Motor neuron (in vitro differentiated cells): ENCODE results near the gene RAI2. TPM values are rescaled to one million over a fixed set of nuclear protein-coding genes. Genes with fewer than 3 reads are reported as not detected.

Source experiments
- ATAC-seq, 8 experiments: fragments of 200-7000 bp; cut with Tn5 transposase; replicated peaks in 6 of 8; 2 replicates each; pipeline ENCODE4 v1.8.0; 2021; ENCODE audit warnings: mild to moderate bottlenecking in 8 of 8, moderate library complexity in 8 of 8
- H3K27ac ChIP-seq, 2 donors: fragments of 250-450 bp; sonication (Bioruptor Pico); 2 replicates each; pipeline ENCODE4 v1.9.0; 2021; ENCODE audit warnings: antibody characterized with exemption in 2 of 2, mild to moderate bottlenecking in 2 of 2, moderate library complexity in 1 of 2
- H3K4me1 ChIP-seq, 2 donors: fragments of 250-450 bp; sonication (Bioruptor Pico); replicated peaks in 1 of 2; 2 replicates each; pipeline ENCODE4 v1.6.1; 2021; ENCODE audit warnings: antibody characterized with exemption in 2 of 2, mild to moderate bottlenecking in 2 of 2, moderate library complexity in 1 of 2
- H3K4me3 ChIP-seq, 5 donors: fragments of 250-450 bp; sonication (Bioruptor Pico); 2 replicates each; pipeline ENCODE4 v1.9.0; 2021; ENCODE audit warnings: antibody characterized with exemption in 5 of 5, mild to moderate bottlenecking in 5 of 5, moderate library complexity in 4 of 5
- WGBS, 10 experiments: fragments of 450-650 bp; shearing (Covaris generic); methylation state at CpG; one replicate each; pipeline ENCODE4 v1.0.0; 2022; 5-methylcytosine and 5-hydroxymethylcytosine counted together
- in situ Hi-C, 9 experiments: fragments of 400-800 bp; cut with MboI; loops; one replicate each; pipeline ENCODE4 v1.15.0; 2021; ENCODE audit warnings: low sequenced_read_pairs in 9 of 9, low pct_unique_long_range_greater_than_20kb in 2 of 9; ENCODE audit not compliant: unreplicated experiment in 9 of 9
- total RNA-seq, 8 experiments: library from RNA; unstranded; fragments of 300-600 nt; gene quantifications; 2 replicates each; pipeline versions ENCODE4 v1.2.3 to v1.2.4, GENCODE V29; 2022

The RAI2 gene
- total RNA-seq, result 1 to 10 TPM in 5 of 8 experiments, under 1 TPM in 1, not detected in 2; 0.52 to 5.2 (median 3.8) TPM

- no CpG with 5 or more reads among the region's 98 CpGs for WGBS, 10 experiments
- in situ Hi-C loops, result no loop called here
- peak within 1 kb of the TSS; percentile 48 to 85 (median 72) for H3K4me3 ChIP-seq
- H3K4me1 ChIP-seq, result no peaks in the 10 kb centered on the region
- H3K27ac ChIP-seq, result peak within 1 kb of the TSS; percentile 68 to 70
- peak; percentile 45 to 89 (median 84) for ATAC-seq
These were observed at the start of gene RAI2 for GRCh38 chrX:17860811-17861488. Gene RAI2 (minus strand): TSS chrX:17861298. CDS start chrX:17802010, 59,288 bp downstream.

- Histone ChIP-seq H3K27ac (no peak overlapping the region), H3K4me1 (no peaks in the 10 kb centered on the region), H3K4me3 (no peak overlapping the region)
- no peak for ATAC-seq
- 0 to 80% (median 36%) methylated on average over 1 of the region's 1 CpG; no CpG with 5 or more reads in 3 of the 10 experiments for WGBS, 10 experiments
- in situ Hi-C loops, result no loop called here
These were observed 27.3 kb upstream of the RAI2 start for GRCh38 chrX:17888421-17888820.

- in situ Hi-C loops, result no loop called here
- 75% methylated on average over 2 of the region's 2 CpGs; no CpG with 5 or more reads in 9 of the 10 experiments for WGBS, 10 experiments
- Histone ChIP-seq H3K4me3 (no peak overlapping the region), H3K4me1 (no peaks in the 10 kb centered on the region), H3K27ac (no peak overlapping the region)
- ATAC-seq, result no peak
These were observed 21.6 kb upstream of the RAI2 start for GRCh38 chrX:17882680-17883079.

GRCh38 chrX:17878028-17878670, 17.1 kb upstream of the RAI2 start:
- no peak overlapping the region for H3K27ac ChIP-seq
- no peaks in the 10 kb centered on the region for H3K4me1 ChIP-seq
- ATAC-seq, result no peak
- in situ Hi-C loops, result no loop called here
- WGBS, 10 experiments, result 0 to 90% (median 51%) methylated on average over 1 to 2 of the region's 2 CpGs; no CpG with 5 or more reads in 5 of the 10 experiments
- no peak overlapping the region for H3K4me3 ChIP-seq

GRCh38 chrX:17876135-17876534, 15.0 kb upstream of the RAI2 start:
- in situ Hi-C loops, result no loop called here
- H3K27ac ChIP-seq, result no peak overlapping the region
- no peak overlapping the region for H3K4me3 ChIP-seq
- no peaks in the 10 kb centered on the region for H3K4me1 ChIP-seq
- no peak for ATAC-seq

- no peaks in the 10 kb centered on the region for H3K4me1 ChIP-seq
- no peak overlapping the region for H3K4me3 ChIP-seq
- no peak overlapping the region for H3K27ac ChIP-seq
- in situ Hi-C loops, result no loop called here
- ATAC-seq, result no peak
- WGBS, 10 experiments, result 0 to 90% (median 56%) methylated on average over 1 to 2 of the region's 2 CpGs; no CpG with 5 or more reads in 4 of the 10 experiments
These were observed 8.5 kb upstream of the RAI2 start for GRCh38 chrX:17869580-17869979.

GRCh38 chrX:17861489-17862011, 452 bp upstream of the RAI2 start:
- H3K4me1 ChIP-seq, result no peaks in the 10 kb centered on the region
- H3K4me3 ChIP-seq, result peak overlapping the region; percentile 48 to 85 (median 72)
- in situ Hi-C loops, result no loop called here
- peak in 2 of 8 experiments; percentile 59 for ATAC-seq
- H3K27ac ChIP-seq, result peak overlapping the region in 1 of 2 donors; percentile 39
- WGBS, 10 experiments, result 0 to 8% (median 8%) methylated on average over 1 to 2 of the region's 15 CpGs; no CpG with 5 or more reads in 7 of the 10 experiments

GRCh38 chrX:17860179-17860780, 818 bp downstream of the RAI2 start:
- Histone ChIP-seq H3K4me1 (no peaks in the 10 kb centered on the region), H3K4me3 (peak overlapping the region; percentile 48 to 85 (median 72)), H3K27ac (peak overlapping the region; percentile 68 to 70)
- WGBS, 10 experiments, result 0 to 36% (median 0%) methylated on average over 1 to 4 of the region's 53 CpGs; no CpG with 5 or more reads in 7 of the 10 experiments
- in situ Hi-C loops, result no loop called here
- peak in 6 of 8 experiments; percentile 7 to 43 (median 13) for ATAC-seq

- Histone ChIP-seq H3K27ac (no peak overlapping the region), H3K4me1 (peaks cover 0 to 3% of the 10 kb centered on the region in 2 donors), H3K4me3 (peak overlapping the region; percentile 48 to 85 (median 72))
- peak in 3 of 8 experiments; percentile 0 to 2 (median 0) for ATAC-seq
- in situ Hi-C loops, result no loop called here
- WGBS, 10 experiments, result 0 to 34% (median 20%) methylated on average over 1 to 20 of the region's 23 CpGs; no CpG with 5 or more reads in 7 of the 10 experiments
These were observed 1.4 kb downstream of the RAI2 start for GRCh38 chrX:17859609-17860178.

- in situ Hi-C loops, result no loop called here
- H3K4me1 ChIP-seq, result peaks cover 0 to 17% of the 10 kb centered on the region in 2 donors
- H3K27ac ChIP-seq, result no peak overlapping the region
- H3K4me3 ChIP-seq, result no peak overlapping the region
- WGBS, 10 experiments, result 52 to 59% methylated on average over 3 to 5 of the region's 6 CpGs; no CpG with 5 or more reads in 8 of the 10 experiments
- peak in 1 of 8 experiments; percentile 13 for ATAC-seq
These were observed 6.6 kb downstream of the RAI2 start for GRCh38 chrX:17854531-17854930.

- WGBS, 10 experiments, result 45% methylated on average over 2 of the region's 2 CpGs; no CpG with 5 or more reads in 9 of the 10 experiments
- Histone ChIP-seq H3K4me3 (no peak overlapping the region), H3K27ac (no peak overlapping the region), H3K4me1 (peaks cover 0 to 17% of the 10 kb centered on the region in 2 donors)
- in situ Hi-C loops, result no loop called here
- no peak for ATAC-seq
These were observed 7.0 kb downstream of the RAI2 start for GRCh38 chrX:17854069-17854468.

- Histone ChIP-seq H3K27ac (no peak overlapping the region), H3K4me3 (no peak overlapping the region), H3K4me1 (peaks cover 0 to 17% of the 10 kb centered on the region in 2 donors)
- in situ Hi-C loops, result no loop called here
- no peak for ATAC-seq
- WGBS, 10 experiments, result 0 to 83% (median 61%) methylated on average over 1 to 7 of the region's 7 CpGs; no CpG with 5 or more reads in 6 of the 10 experiments
These were observed 9.2 kb downstream of the RAI2 start for GRCh38 chrX:17851874-17852273.
